ENCODE data around the gene PBLD. TPM values are rescaled to one million over a fixed set of nuclear protein-coding genes. Genes with fewer than 3 reads are reported as not detected.
"Not testable (repeated sequence)": the region's sequence is repeated elsewhere in the genome, so short reads cannot be mapped to it uniquely, and the experiment has no call there.

Gene PBLD
- polyA plus RNA-seq, 3 donors: 1.5 to 3.4 (median 2.5) TPM

GRCh38 chr10:68284062-68285001 is 48.4 kb downstream of the PBLD start:
- intact Hi-C loops (cut with micrococcal nuclease): no loop called here
- Mint-ChIP-seq H3K36me3 (peaks cover 0 to 4% of the 10 kb centered on the region in 2 donors), H3K9me3 (peaks cover 2 to 16% (median 4%) of the 10 kb centered on the region in 7 donors), H3K4me3 (no peak overlapping the region), H3K27me3 (ENCODE audit: low read depth in 3 of 3) (peaks cover 0 to 2% (median 0%) of the 10 kb centered on the region in 3 donors), H3K4me1 (no peaks in the 10 kb centered on the region), H3K27ac (peak overlapping the region in 1 of 7 donors; percentile 50)
- Histone ChIP-seq H3K9ac (ENCODE audit: insufficient read depth, low read length, poor library complexity, severe bottlenecking) (no peak overlapping the region), H3K36me3 (replicated peaks in 1 of 2; ENCODE audit: control insufficient read depth in 1 of 2, insufficient read depth in 2 of 2, low read length in 2 of 2) (no peaks in the 10 kb centered on the region), H3K27ac (ENCODE audit: low read depth in 1 of 2, low read length in 2 of 2) (no peak overlapping the region), H3K27me3 (ENCODE audit: control insufficient read depth in 2 of 2, insufficient read depth in 2 of 2, low read length in 2 of 2) (no peaks in the 10 kb centered on the region), H3K4me3 (replicated peaks in 1 of 3; ENCODE audit: low read depth in 2 of 3, low read length in 3 of 3) (no peak overlapping the region), H3K79me2 (ENCODE audit: insufficient read depth, low read length) (no peaks in the 10 kb centered on the region), H4K20me1 (ENCODE audit: insufficient read depth, low read length) (no peaks in the 10 kb centered on the region), H3K9me3 (replicated peaks in 1 of 2; ENCODE audit: control insufficient read depth in 1 of 2, insufficient read depth in 1 of 2, low read length in 2 of 2) (peaks cover 0 to 1% of the 10 kb centered on the region in 2 donors), H2AFZ (ENCODE audit: insufficient read depth, low read depth, low read length, poor library complexity, severe bottlenecking) (no peak overlapping the region), H3K4me2 (replicated peaks; ENCODE audit: extremely low read depth, low read length, poor library complexity, severe bottlenecking) (no peak overlapping the region), H3K4me1 (ENCODE audit: control insufficient read depth in 1 of 2, insufficient read depth in 2 of 2, low read length in 2 of 2) (no peaks in the 10 kb centered on the region)
- DNase-seq: no peak
- WGBS (ENCODE audit: insufficient coverage): 100% methylated on average over 2 of the region's 9 CpGs
- no peak for TF ChIP-seq CTCF (IDR thresholded peaks at IDR 0.05)

- Mint-ChIP-seq H3K36me3 (peaks cover 0 to 4% of the 10 kb centered on the region in 2 donors), H3K9me3 (peaks cover 22 to 39% (median 28%) of the 10 kb centered on the region in 7 donors), H3K4me3 (no peak overlapping the region), H3K4me1 (no peaks in the 10 kb centered on the region), H3K27me3 (ENCODE audit: low read depth in 3 of 3) (peaks cover 0 to 2% (median 0%) of the 10 kb centered on the region in 3 donors), H3K27ac (no peak overlapping the region)
- H3K4me3 ChIP-seq (replicated peaks in 1 of 3; ENCODE audit: low read depth in 2 of 3, low read length in 3 of 3): no peak overlapping the region
- H2AFZ ChIP-seq (ENCODE audit: insufficient read depth, low read depth, low read length, poor library complexity, severe bottlenecking): no peak overlapping the region
- no peaks in the 10 kb centered on the region for H3K36me3 ChIP-seq (replicated peaks in 1 of 2; ENCODE audit: control insufficient read depth in 1 of 2, insufficient read depth in 2 of 2, low read length in 2 of 2)
- no peaks in the 10 kb centered on the region for H4K20me1 ChIP-seq (ENCODE audit: insufficient read depth, low read length)
- no peak for TF ChIP-seq CTCF (IDR thresholded peaks at IDR 0.05)
- intact Hi-C loops (cut with micrococcal nuclease): no loop called here
- peaks cover 14 to 17% of the 10 kb centered on the region in 2 donors for H3K9me3 ChIP-seq (replicated peaks in 1 of 2; ENCODE audit: control insufficient read depth in 1 of 2, insufficient read depth in 1 of 2, low read length in 2 of 2)
- H3K79me2 ChIP-seq (ENCODE audit: insufficient read depth, low read length): no peaks in the 10 kb centered on the region
- no CpG with 5 or more reads among the region's 4 CpGs for WGBS (ENCODE audit: insufficient coverage)
- H3K9ac ChIP-seq (ENCODE audit: insufficient read depth, low read length, poor library complexity, severe bottlenecking): no peak overlapping the region
- no peaks in the 10 kb centered on the region for H3K27me3 ChIP-seq (ENCODE audit: control insufficient read depth in 2 of 2, insufficient read depth in 2 of 2, low read length in 2 of 2)
- DNase-seq: no peak
- no peaks in the 10 kb centered on the region for H3K4me1 ChIP-seq (ENCODE audit: control insufficient read depth in 1 of 2, insufficient read depth in 2 of 2, low read length in 2 of 2)
- H3K4me2 ChIP-seq (replicated peaks; ENCODE audit: extremely low read depth, low read length, poor library complexity, severe bottlenecking): no peak overlapping the region
- H3K27ac ChIP-seq (ENCODE audit: low read depth in 1 of 2, low read length in 2 of 2): no peak overlapping the region
Measured at GRCh38 chr10:68280758-68281157, 52.0 kb downstream of the PBLD start.

GRCh38 chr10:68278906-68279753 is 53.6 kb downstream of the PBLD start:
- H3K27me3 ChIP-seq (ENCODE audit: control insufficient read depth in 2 of 2, insufficient read depth in 2 of 2, low read length in 2 of 2); H3K9ac ChIP-seq (ENCODE audit: insufficient read depth, low read length, poor library complexity, severe bottlenecking); H3K4me2 ChIP-seq (replicated peaks; ENCODE audit: extremely low read depth, low read length, poor library complexity, severe bottlenecking); H3K36me3 Mint-ChIP-seq; H3K4me1 Mint-ChIP-seq; intact Hi-C loops (cut with micrococcal nuclease); H3K27me3 Mint-ChIP-seq (ENCODE audit: low read depth in 3 of 3); H2AFZ ChIP-seq (ENCODE audit: insufficient read depth, low read depth, low read length, poor library complexity, severe bottlenecking); H4K20me1 ChIP-seq (ENCODE audit: insufficient read depth, low read length); H3K36me3 ChIP-seq (replicated peaks in 1 of 2; ENCODE audit: control insufficient read depth in 1 of 2, insufficient read depth in 2 of 2, low read length in 2 of 2); H3K4me3 ChIP-seq (replicated peaks in 1 of 3; ENCODE audit: low read depth in 2 of 3, low read length in 3 of 3); H3K4me3 Mint-ChIP-seq; DNase-seq; H3K27ac ChIP-seq (ENCODE audit: low read depth in 1 of 2, low read length in 2 of 2); H3K27ac Mint-ChIP-seq; H3K4me1 ChIP-seq (ENCODE audit: control insufficient read depth in 1 of 2, insufficient read depth in 2 of 2, low read length in 2 of 2); H3K79me2 ChIP-seq (ENCODE audit: insufficient read depth, low read length): not testable (repeated sequence)
- peaks cover 22 to 41% (median 31%) of the 10 kb centered on the region in 7 donors for H3K9me3 Mint-ChIP-seq
- 94% methylated on average over 26 of the region's 70 CpGs for WGBS (ENCODE audit: insufficient coverage)
- H3K9me3 ChIP-seq (replicated peaks in 1 of 2; ENCODE audit: control insufficient read depth in 1 of 2, insufficient read depth in 1 of 2, low read length in 2 of 2): peaks cover 14 to 20% of the 10 kb centered on the region in 2 donors
